HG03064 (cell line): ENCODE data around the gene POLR1G.
A peak's percentile ranks its signal among the peaks of the same experiment; 100 is the strongest.
"Not testable (repeated sequence)": the region's sequence is repeated elsewhere in the genome, so short reads cannot be mapped to it uniquely, and the experiment has no call there.

Experiments
- ATAC-seq: cut with Tn5 transposase; IDR thresholded peaks from one replicate; pipeline ENCODE4 v1.9.1; 2021; ENCODE audit warnings: low read depth; ENCODE audit not compliant: unreplicated experiment

Gene POLR1G

GRCh38 chr19:45419895-45420294 lies 13.5 kb downstream of the POLR1G start:
- ATAC-seq, result no peak

- ATAC-seq, result no peak
These were observed 13.9 kb downstream of the POLR1G start for GRCh38 chr19:45420356-45420755.

- ATAC-seq, result no peak
These were observed 14.4 kb downstream of the POLR1G start for GRCh38 chr19:45420871-45421270.

GRCh38 chr19:45421947-45422498 lies 15.6 kb downstream of the POLR1G start:
- no peak for ATAC-seq

- ATAC-seq, result no peak
These were observed 16.7 kb downstream of the POLR1G start for GRCh38 chr19:45423033-45423588.

- peak; percentile 52 for ATAC-seq
These were observed 17.2 kb downstream of the POLR1G start, which contains the start of gene ERCC1 for GRCh38 chr19:45423589-45424190. ERCC1 (minus strand) TSS chr19:45423917; CDS start chr19:45423374, 543 bp downstream.

- no peak for ATAC-seq
These were observed 18.0 kb downstream of the POLR1G start for GRCh38 chr19:45424191-45425058.

- no peak for ATAC-seq
These were observed 22.2 kb downstream of the POLR1G start for GRCh38 chr19:45428384-45429231.

GRCh38 chr19:45429896-45430295 lies 23.5 kb downstream of the POLR1G start:
- not testable (repeated sequence) for ATAC-seq

GRCh38 chr19:45431008-45431407 lies 24.6 kb downstream of the POLR1G start:
- ATAC-seq, result not testable (repeated sequence)

GRCh38 chr19:45432543-45432942 lies 26.1 kb downstream of the POLR1G start:
- ATAC-seq, result not testable (repeated sequence)

- ATAC-seq, result no peak
These were observed 30.9 kb downstream of the POLR1G start for GRCh38 chr19:45437328-45437727.

GRCh38 chr19:45439190-45439568 lies 32.7 kb downstream of the POLR1G start:
- ATAC-seq, result no peak

- peak; percentile 37 for ATAC-seq
These were observed 33.3 kb downstream of the POLR1G start for GRCh38 chr19:45439569-45440258.

GRCh38 chr19:45440259-45440638 lies 33.8 kb downstream of the POLR1G start:
- ATAC-seq, result no peak

- ATAC-seq, result no peak
These were observed 34.6 kb downstream of the POLR1G start for GRCh38 chr19:45440873-45441654.

- ATAC-seq, result no peak
These were observed 35.9 kb downstream of the POLR1G start for GRCh38 chr19:45442408-45442777.

GRCh38 chr19:45442778-45443461 lies 36.5 kb downstream of the POLR1G start:
- ATAC-seq, result no peak
